ENCODE results near the gene KRT13.

Gene KRT13

GRCh38 chr17:41475421-41475820, 30.0 kb downstream of the KRT13 start:
- TF ChIP-seq, protein P1, sequence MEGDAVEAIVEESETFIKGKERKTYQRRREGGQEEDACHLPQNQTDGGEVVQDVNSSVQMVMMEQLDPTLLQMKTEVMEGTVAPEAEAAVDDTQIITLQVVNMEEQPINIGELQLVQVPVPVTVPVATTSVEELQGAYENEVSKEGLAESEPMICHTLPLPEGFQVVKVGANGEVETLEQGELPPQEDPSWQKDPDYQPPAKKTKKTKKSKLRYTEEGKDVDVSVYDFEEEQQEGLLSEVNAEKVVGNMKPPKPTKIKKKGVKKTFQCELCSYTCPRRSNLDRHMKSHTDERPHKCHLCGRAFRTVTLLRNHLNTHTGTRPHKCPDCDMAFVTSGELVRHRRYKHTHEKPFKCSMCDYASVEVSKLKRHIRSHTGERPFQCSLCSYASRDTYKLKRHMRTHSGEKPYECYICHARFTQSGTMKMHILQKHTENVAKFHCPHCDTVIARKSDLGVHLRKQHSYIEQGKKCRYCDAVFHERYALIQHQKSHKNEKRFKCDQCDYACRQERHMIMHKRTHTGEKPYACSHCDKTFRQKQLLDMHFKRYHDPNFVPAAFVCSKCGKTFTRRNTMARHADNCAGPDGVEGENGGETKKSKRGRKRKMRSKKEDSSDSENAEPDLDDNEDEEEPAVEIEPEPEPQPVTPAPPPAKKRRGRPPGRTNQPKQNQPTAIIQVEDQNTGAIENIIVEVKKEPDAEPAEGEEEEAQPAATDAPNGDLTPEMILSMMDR (IDR thresholded peaks at IDR 0.05; ENCODE audit: low read depth, low read length, missing control alignments) = no peak
- H3K27ac ChIP-seq = no peak overlapping the region
- in situ Hi-C loops (cut with HindIII; ENCODE audit: low pct_ligation_motif_present, low sequenced_read_pairs) = no loop called here
- no peaks in the 10 kb centered on the region for H3K27me3 ChIP-seq (replicated peaks)
- DNase-seq = no peak
- no peak overlapping the region for H3K4me3 ChIP-seq (ENCODE audit: low read depth, low read length)
- H3K36me3 ChIP-seq (replicated peaks) = no peaks in the 10 kb centered on the region

DNA sequence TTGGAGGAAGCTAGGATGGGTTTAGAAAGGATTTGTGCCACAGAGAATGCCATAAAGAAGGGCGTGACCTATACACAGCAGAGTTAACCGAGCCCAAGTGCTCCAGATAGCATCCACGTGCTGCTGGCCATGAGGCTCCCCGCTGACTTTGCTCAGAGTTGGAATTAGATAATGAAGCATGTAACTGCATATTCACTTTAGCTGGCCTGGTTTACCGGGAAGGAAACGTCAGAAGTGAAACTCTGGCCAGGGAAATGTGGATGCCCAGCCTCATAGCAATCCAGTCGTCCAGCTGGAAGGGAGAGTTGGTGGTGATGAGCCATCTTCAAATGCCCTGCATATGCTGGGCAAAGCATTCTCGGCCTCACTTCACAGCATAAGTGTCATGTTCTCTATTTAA, 30.5 kb downstream of the KRT13 start:
- in situ Hi-C loops (cut with HindIII; ENCODE audit: low pct_ligation_motif_present, low sequenced_read_pairs) = no loop called here
- no peak overlapping the region for H3K27ac ChIP-seq
- no peaks in the 10 kb centered on the region for H3K27me3 ChIP-seq (replicated peaks)
- TF ChIP-seq, protein P1 (IDR thresholded peaks at IDR 0.05; ENCODE audit: low read depth, low read length, missing control alignments) = no peak
- no peak overlapping the region for H3K4me3 ChIP-seq (ENCODE audit: low read depth, low read length)
- H3K36me3 ChIP-seq (replicated peaks) = no peaks in the 10 kb centered on the region
- DNase-seq = no peak

- Histone ChIP-seq H3K36me3 (replicated peaks) (no peaks in the 10 kb centered on the region), H3K27me3 (replicated peaks) (no peaks in the 10 kb centered on the region), H3K4me3 (ENCODE audit: low read depth, low read length) (no peak overlapping the region), H3K27ac (no peak overlapping the region)
- DNase-seq = no peak
- TF ChIP-seq, protein P1 (IDR thresholded peaks at IDR 0.05; ENCODE audit: low read depth, low read length, missing control alignments) = no peak
- in situ Hi-C loops (cut with HindIII; ENCODE audit: low pct_ligation_motif_present, low sequenced_read_pairs) = no loop called here
Measured at GRCh38 chr17:41468346-41468745, 37.1 kb downstream of the KRT13 start.

GRCh38 chr17:41467561-41467960, 37.9 kb downstream of the KRT13 start:
- DNase-seq = no peak
- in situ Hi-C loops (cut with HindIII; ENCODE audit: low pct_ligation_motif_present, low sequenced_read_pairs) = no loop called here

DNA sequence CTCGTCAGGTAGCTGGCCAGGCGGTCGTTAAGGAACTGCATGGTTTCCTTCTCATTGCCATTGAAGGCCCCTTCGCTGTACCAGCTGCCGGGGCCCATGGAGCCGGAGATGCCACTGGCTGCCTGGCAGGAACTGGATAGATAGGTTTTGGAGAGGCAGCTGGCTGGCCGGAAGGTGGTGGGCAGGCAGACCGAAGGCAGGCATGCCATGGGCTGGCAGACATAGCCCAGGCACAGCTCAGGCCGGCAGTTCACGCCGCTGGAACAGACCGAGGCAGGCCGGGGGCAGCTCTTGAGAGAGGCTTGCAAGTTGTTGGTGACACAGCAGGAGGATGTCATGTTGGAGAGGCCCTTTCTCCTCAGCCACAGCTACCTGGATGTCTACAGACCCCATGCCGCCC, 38.4 kb downstream of the KRT13 start, which contains the start of gene KRT32:
KRT32 (minus strand) TSS at position 399 of the 400 bp plus-strand sequence; CDS start at position 338, 61 bp downstream.
- in situ Hi-C loops (cut with HindIII; ENCODE audit: low pct_ligation_motif_present, low sequenced_read_pairs) = no loop called here
- TF ChIP-seq, protein P1 (IDR thresholded peaks at IDR 0.05; ENCODE audit: low read depth, low read length, missing control alignments) = no peak
- no peaks in the 10 kb centered on the region for H3K27me3 ChIP-seq (replicated peaks)

More at GRCh38 chr17:41467561-41467960, 37.9 kb downstream of the KRT13 start:
- Histone ChIP-seq H3K4me3 (ENCODE audit: low read depth, low read length) (no peak overlapping the region), H3K36me3 (replicated peaks) (no peaks in the 10 kb centered on the region), H3K27me3 (replicated peaks) (no peaks in the 10 kb centered on the region), H3K27ac (no peak overlapping the region)
- TF ChIP-seq, protein P1 (IDR thresholded peaks at IDR 0.05; ENCODE audit: low read depth, low read length, missing control alignments) = no peak

GRCh38 chr17:41464682-41465081, 40.7 kb downstream of the KRT13 start:
- DNase-seq = peak; percentile 78
- TF ChIP-seq, protein P1 (IDR thresholded peaks at IDR 0.05; ENCODE audit: low read depth, low read length, missing control alignments) = no peak
- Histone ChIP-seq H3K36me3 (replicated peaks) (no peaks in the 10 kb centered on the region), H3K27me3 (replicated peaks) (no peaks in the 10 kb centered on the region), H3K27ac (no peak overlapping the region), H3K4me3 (ENCODE audit: low read depth, low read length) (no peak overlapping the region)
- in situ Hi-C loops (cut with HindIII; ENCODE audit: low pct_ligation_motif_present, low sequenced_read_pairs) = no loop called here

More for the DNA sequence above, 38.4 kb downstream of the KRT13 start, which contains the start of gene KRT32:
- Histone ChIP-seq H3K27ac (no peak within 1 kb of the TSS), H3K4me3 (ENCODE audit: low read depth, low read length) (no peak within 1 kb of the TSS), H3K36me3 (replicated peaks) (no peaks in the 10 kb centered on the region)
- no peak for DNase-seq
